ENCODE measurements around the gene ZFPL1. TPM values are rescaled to one million over a fixed set of nuclear protein-coding genes. Genes with fewer than 3 reads are reported as not detected.

ZFPL1 gene
- total RNA-seq, 1 donor from 2014 or later: 37.9 TPM

- no peaks in the 10 kb centered on the region for H3K9me3 ChIP-seq (ENCODE audit: insufficient read depth, low read depth, low read length)
- H3K36me3 ChIP-seq (ENCODE audit: insufficient read depth, low read length): no peaks in the 10 kb centered on the region
- H3K4me1 Mint-ChIP-seq (ENCODE audit: low read depth, unreplicated experiment): peaks cover 13% of the 10 kb centered on the region
- H3K27me3 ChIP-seq (ENCODE audit: insufficient read depth, low read length): no peaks in the 10 kb centered on the region
- no peaks in the 10 kb centered on the region for H3K27me3 Mint-ChIP-seq (ENCODE audit: low read depth, unreplicated experiment)
- H3K36me3 Mint-ChIP-seq (ENCODE audit: low read depth, unreplicated experiment): peaks cover 5% of the 10 kb centered on the region
- H3K4me2 ChIP-seq (ENCODE audit: low read length): no peak overlapping the region
- no peaks in the 10 kb centered on the region for H3K9me3 Mint-ChIP-seq (ENCODE audit: unreplicated experiment)
- DNase-seq (ENCODE audit: low read depth) (no peak), FAIRE-seq (no peak)
- peak overlapping the region; percentile 2 for H3K4me3 Mint-ChIP-seq (ENCODE audit: unreplicated experiment)
- H3K27ac ChIP-seq (ENCODE audit: low read depth, low read length): no peak overlapping the region
- H3K27ac Mint-ChIP-seq (ENCODE audit: unreplicated experiment): no peak overlapping the region
- H4K20me1 ChIP-seq (ENCODE audit: insufficient read depth, low read length): peaks cover 48% of the 10 kb centered on the region
- H3K4me1 ChIP-seq (ENCODE audit: insufficient read depth, low read length): peaks cover 15% of the 10 kb centered on the region
- H2AFZ ChIP-seq (ENCODE audit: low read depth, low read length): no peak overlapping the region
- TF ChIP-seq EZH2 (IDR thresholded peaks at IDR 0.05; ENCODE audit: insufficient read depth, low read length) (no peak), CTCF (IDR thresholded peaks at IDR 0.05; ENCODE audit: insufficient read depth, low read depth, low read length) (no peak)
- H3K4me3 ChIP-seq (ENCODE audit: insufficient read depth, low read depth, low read length): no peak overlapping the region
- H3K79me2 ChIP-seq (ENCODE audit: insufficient read depth, low read length): peaks cover 27% of the 10 kb centered on the region
- H3K9ac ChIP-seq (ENCODE audit: low read length): no peak overlapping the region
These were observed 20.6 kb downstream of the ZFPL1 start for GRCh38 chr11:65104628-65105027.

- H3K9me3 ChIP-seq (ENCODE audit: insufficient read depth, low read depth, low read length): no peaks in the 10 kb centered on the region
- H3K4me2 ChIP-seq (ENCODE audit: low read length): no peak overlapping the region
- no peak overlapping the region for H3K27ac ChIP-seq (ENCODE audit: low read depth, low read length)
- H3K4me1 ChIP-seq (ENCODE audit: insufficient read depth, low read length): peaks cover 20% of the 10 kb centered on the region
- no peak overlapping the region for H3K4me3 ChIP-seq (ENCODE audit: insufficient read depth, low read depth, low read length)
- H3K27me3 ChIP-seq (ENCODE audit: insufficient read depth, low read length): no peaks in the 10 kb centered on the region
- DNase-seq (ENCODE audit: low read depth): no peak
- peaks cover 57% of the 10 kb centered on the region for H4K20me1 ChIP-seq (ENCODE audit: insufficient read depth, low read length)
- H2AFZ ChIP-seq (ENCODE audit: low read depth, low read length): no peak overlapping the region
- Mint-ChIP-seq H3K27ac (ENCODE audit: unreplicated experiment) (no peak overlapping the region), H3K4me3 (ENCODE audit: unreplicated experiment) (no peak overlapping the region), H3K27me3 (ENCODE audit: low read depth, unreplicated experiment) (no peaks in the 10 kb centered on the region), H3K36me3 (ENCODE audit: low read depth, unreplicated experiment) (peaks cover 5% of the 10 kb centered on the region), H3K4me1 (ENCODE audit: low read depth, unreplicated experiment) (peaks cover 13% of the 10 kb centered on the region), H3K9me3 (ENCODE audit: unreplicated experiment) (no peaks in the 10 kb centered on the region)
- no peak overlapping the region for H3K9ac ChIP-seq (ENCODE audit: low read length)
- peaks cover 23% of the 10 kb centered on the region for H3K79me2 ChIP-seq (ENCODE audit: insufficient read depth, low read length)
- TF ChIP-seq CTCF (IDR thresholded peaks at IDR 0.05; ENCODE audit: insufficient read depth, low read depth, low read length): no peak
- TF ChIP-seq EZH2 (IDR thresholded peaks at IDR 0.05; ENCODE audit: insufficient read depth, low read length): no peak
- no peak for FAIRE-seq
- H3K36me3 ChIP-seq (ENCODE audit: insufficient read depth, low read length): no peaks in the 10 kb centered on the region
These were observed 23.1 kb downstream of the ZFPL1 start for GRCh38 chr11:65107078-65107477.

GRCh38 chr11:65107751-65108468, 23.9 kb downstream of the ZFPL1 start:
- Histone ChIP-seq H3K36me3 (ENCODE audit: insufficient read depth, low read length) (no peaks in the 10 kb centered on the region), H3K9me3 (ENCODE audit: insufficient read depth, low read depth, low read length) (no peaks in the 10 kb centered on the region), H3K9ac (ENCODE audit: low read length) (no peak overlapping the region), H3K79me2 (ENCODE audit: insufficient read depth, low read length) (peaks cover 23% of the 10 kb centered on the region), H3K4me1 (ENCODE audit: insufficient read depth, low read length) (peaks cover 20% of the 10 kb centered on the region), H3K4me2 (ENCODE audit: low read length) (no peak overlapping the region), H4K20me1 (ENCODE audit: insufficient read depth, low read length) (peaks cover 49% of the 10 kb centered on the region), H3K27me3 (ENCODE audit: insufficient read depth, low read length) (no peaks in the 10 kb centered on the region), H3K27ac (ENCODE audit: low read depth, low read length) (no peak overlapping the region), H2AFZ (ENCODE audit: low read depth, low read length) (no peak overlapping the region), H3K4me3 (ENCODE audit: insufficient read depth, low read depth, low read length) (no peak overlapping the region)
- DNase-seq (ENCODE audit: low read depth): no peak
- FAIRE-seq: no peak
- TF ChIP-seq EZH2 (IDR thresholded peaks at IDR 0.05; ENCODE audit: insufficient read depth, low read length) (no peak), CTCF (IDR thresholded peaks at IDR 0.05; ENCODE audit: insufficient read depth, low read depth, low read length) (no peak)
- Mint-ChIP-seq H3K4me3 (ENCODE audit: unreplicated experiment) (no peak overlapping the region), H3K27me3 (ENCODE audit: low read depth, unreplicated experiment) (no peaks in the 10 kb centered on the region), H3K9me3 (ENCODE audit: unreplicated experiment) (no peaks in the 10 kb centered on the region), H3K4me1 (ENCODE audit: low read depth, unreplicated experiment) (peaks cover 8% of the 10 kb centered on the region), H3K27ac (ENCODE audit: unreplicated experiment) (no peak overlapping the region), H3K36me3 (ENCODE audit: low read depth, unreplicated experiment) (peaks cover 5% of the 10 kb centered on the region)

All from astrocyte (in vitro differentiated cells and primary cell).